ENCODE data around the gene TNRC6C. TPM values are rescaled to one million over a fixed set of nuclear protein-coding genes. Genes with fewer than 3 reads are reported as not detected.
"Not testable (repeated sequence)": the region's sequence is repeated elsewhere in the genome, so short reads cannot be mapped to it uniquely, and the experiment has no call there.

TNRC6C gene
- total RNA-seq, 2 experiments from 2014 or later, result 19.6 to 20.3 TPM

- Mint-ChIP-seq H3K27ac (peak overlapping the region; percentile 55), H3K4me3 (no peak overlapping the region), H3K27me3 (no peaks in the 10 kb centered on the region), H3K4me1 (peaks cover 15% of the 10 kb centered on the region), H3K36me3 (ENCODE audit: low read depth) (peaks cover 3% of the 10 kb centered on the region), H3K9me3 (ENCODE audit: low read depth) (no peaks in the 10 kb centered on the region)
- CTCF ChIA-PET, result interaction anchor here (0.6 to 3.7 kb wide), 6 partner anchors 17 to 132 kb away, joined by 3 to 18 read pairs (median 4); no protein-coding TSS in a partner anchor
- DNase-seq, result no peak
- POLR2A ChIA-PET, result no interaction called here
- intact Hi-C loops (cut with DNase I, micrococcal nuclease), result no loop called here
- ATAC-seq, result no peak
Measured at GRCh38 chr17:78064708-78065107, 106.2 kb downstream of the TNRC6C start.

- H3K27me3 Mint-ChIP-seq; H3K4me3 Mint-ChIP-seq; intact Hi-C loops (cut with DNase I, micrococcal nuclease); H3K9me3 Mint-ChIP-seq (ENCODE audit: low read depth); DNase-seq; ATAC-seq; POLR2A ChIA-PET: not testable (repeated sequence)
- CTCF ChIA-PET, result interaction anchor here (1.0 to 2.5 kb wide), 4 partner anchors 18 to 47 kb away, joined by 3 to 10 read pairs (median 5); no protein-coding TSS in a partner anchor
- Mint-ChIP-seq H3K27ac (peak overlapping the region; percentile 29), H3K4me1 (peaks cover 13% of the 10 kb centered on the region), H3K36me3 (ENCODE audit: low read depth) (peaks cover 13% of the 10 kb centered on the region)
Measured at GRCh38 chr17:78066976-78067375, 108.5 kb downstream of the TNRC6C start.

GRCh38 chr17:78069695-78070094 is 111.2 kb downstream of the TNRC6C start:
- intact Hi-C loops (cut with DNase I, micrococcal nuclease), result no loop called here
- Mint-ChIP-seq H3K27ac (no peak overlapping the region), H3K4me1 (peaks cover 2% of the 10 kb centered on the region), H3K4me3 (no peak overlapping the region), H3K9me3 (ENCODE audit: low read depth) (no peaks in the 10 kb centered on the region), H3K36me3 (ENCODE audit: low read depth) (peaks cover 21% of the 10 kb centered on the region), H3K27me3 (no peaks in the 10 kb centered on the region)
- POLR2A ChIA-PET, result no interaction called here
- CTCF ChIA-PET, result interaction anchor here (0.5 to 2.6 kb wide), 7 partner anchors 15 to 205 kb away, joined by 3 to 13 read pairs (median 3); no protein-coding TSS in a partner anchor
- no peak for DNase-seq
- ATAC-seq, result no peak

- POLR2A ChIA-PET, result no interaction called here
- H3K36me3 Mint-ChIP-seq (ENCODE audit: low read depth), result peaks cover 34% of the 10 kb centered on the region
- no peaks in the 10 kb centered on the region for H3K4me1 Mint-ChIP-seq
- no peaks in the 10 kb centered on the region for H3K9me3 Mint-ChIP-seq (ENCODE audit: low read depth)
- CTCF ChIA-PET, result interaction anchor here (0.6 to 1.7 kb wide), 4 partner anchors 12 to 53 kb away, joined by 3 to 4 read pairs (median 4); no protein-coding TSS in a partner anchor
- DNase-seq (no peak), ATAC-seq (no peak)
- H3K4me3 Mint-ChIP-seq, result no peak overlapping the region
- intact Hi-C loops (cut with DNase I, micrococcal nuclease), result no loop called here
- no peaks in the 10 kb centered on the region for H3K27me3 Mint-ChIP-seq
- no peak overlapping the region for H3K27ac Mint-ChIP-seq
Measured at GRCh38 chr17:78072961-78073360, 114.5 kb downstream of the TNRC6C start.

GRCh38 chr17:78075011-78075410 is 116.5 kb downstream of the TNRC6C start:
- Mint-ChIP-seq H3K4me3 (no peak overlapping the region), H3K4me1 (no peaks in the 10 kb centered on the region), H3K9me3 (ENCODE audit: low read depth) (no peaks in the 10 kb centered on the region), H3K27me3 (no peaks in the 10 kb centered on the region), H3K36me3 (ENCODE audit: low read depth) (peaks cover 35% of the 10 kb centered on the region), H3K27ac (no peak overlapping the region)
- intact Hi-C loops (cut with DNase I, micrococcal nuclease), result no loop called here
- CTCF ChIA-PET, result interaction anchor here (1.9 kb wide), 1 partner anchor 10 kb away, joined by 6 read pairs; no protein-coding TSS in a partner anchor
- ATAC-seq (no peak), DNase-seq (no peak)
- POLR2A ChIA-PET, result no interaction called here

- no peaks in the 10 kb centered on the region for H3K27me3 Mint-ChIP-seq
Measured at GRCh38 chr17:78075545-78075944, 117.0 kb downstream of the TNRC6C start.

GRCh38 chr17:78079253-78079652 is 120.8 kb downstream of the TNRC6C start:
- intact Hi-C loops (cut with DNase I, micrococcal nuclease), result no loop called here
- ATAC-seq (no peak), DNase-seq (no peak)
- H3K4me1 Mint-ChIP-seq, result no peaks in the 10 kb centered on the region
- H3K9me3 Mint-ChIP-seq (ENCODE audit: low read depth), result no peaks in the 10 kb centered on the region
- no peak overlapping the region for H3K27ac Mint-ChIP-seq
- peaks cover 21% of the 10 kb centered on the region for H3K36me3 Mint-ChIP-seq (ENCODE audit: low read depth)
- CTCF ChIA-PET, result interaction anchor here (1.1 kb wide), 1 partner anchor 14 kb away, joined by 3 read pairs; no protein-coding TSS in a partner anchor
- POLR2A ChIA-PET, result no interaction called here
- no peak overlapping the region for H3K4me3 Mint-ChIP-seq
- no peaks in the 10 kb centered on the region for H3K27me3 Mint-ChIP-seq

More at GRCh38 chr17:78075545-78075944, 117.0 kb downstream of the TNRC6C start:
- CTCF ChIA-PET, result interaction anchor here (1.9 kb wide), 1 partner anchor 10 kb away, joined by 6 read pairs; no protein-coding TSS in a partner anchor
- H3K27ac Mint-ChIP-seq, result no peak overlapping the region
- peaks cover 33% of the 10 kb centered on the region for H3K36me3 Mint-ChIP-seq (ENCODE audit: low read depth)
- no peaks in the 10 kb centered on the region for H3K9me3 Mint-ChIP-seq (ENCODE audit: low read depth)
- intact Hi-C loops (cut with DNase I, micrococcal nuclease), result no loop called here
- H3K4me3 Mint-ChIP-seq, result no peak overlapping the region
- DNase-seq, result no peak
- no peak for ATAC-seq
- POLR2A ChIA-PET, result no interaction called here
- no peaks in the 10 kb centered on the region for H3K4me1 Mint-ChIP-seq

GRCh38 chr17:78081551-78081950 is 123.0 kb downstream of the TNRC6C start:
- ATAC-seq (no peak), DNase-seq (no peak)
- no peaks in the 10 kb centered on the region for H3K9me3 Mint-ChIP-seq (ENCODE audit: low read depth)
- ChIA-PET CTCF (interaction anchor here (0.7 kb wide), 1 partner anchor 96 kb away, joined by 3 read pairs; no protein-coding TSS in a partner anchor), POLR2A (no interaction called here)
- no peaks in the 10 kb centered on the region for H3K4me1 Mint-ChIP-seq
- H3K27ac Mint-ChIP-seq, result no peak overlapping the region
- intact Hi-C loops (cut with DNase I, micrococcal nuclease), result no loop called here
- peaks cover 17% of the 10 kb centered on the region for H3K36me3 Mint-ChIP-seq (ENCODE audit: low read depth)
- H3K4me3 Mint-ChIP-seq, result no peak overlapping the region
- no peaks in the 10 kb centered on the region for H3K27me3 Mint-ChIP-seq

GRCh38 chr17:78082355-78082872 is 123.9 kb downstream of the TNRC6C start:
- DNase-seq; POLR2A ChIA-PET; H3K4me3 Mint-ChIP-seq; H3K27me3 Mint-ChIP-seq; intact Hi-C loops (cut with DNase I, micrococcal nuclease); H3K9me3 Mint-ChIP-seq (ENCODE audit: low read depth); H3K27ac Mint-ChIP-seq; H3K4me1 Mint-ChIP-seq; ATAC-seq: not testable (repeated sequence)
- peaks cover 23% of the 10 kb centered on the region for H3K36me3 Mint-ChIP-seq (ENCODE audit: low read depth)
- CTCF ChIA-PET, result interaction anchor here (0.6 to 1.6 kb wide), 4 partner anchors 23 to 272 kb away, joined by 3 to 4 read pairs (median 4); no protein-coding TSS in a partner anchor

GRCh38 chr17:78082988-78083387 is 124.5 kb downstream of the TNRC6C start:
- no peak overlapping the region for H3K4me3 Mint-ChIP-seq

GRCh38 chr17:78086740-78087139 is 128.2 kb downstream of the TNRC6C start:
- intact Hi-C loops (cut with DNase I, micrococcal nuclease), result no loop called here
- Mint-ChIP-seq H3K9me3 (ENCODE audit: low read depth) (no peaks in the 10 kb centered on the region), H3K27me3 (no peaks in the 10 kb centered on the region), H3K36me3 (ENCODE audit: low read depth) (peaks cover 25% of the 10 kb centered on the region), H3K4me1 (peaks cover 4% of the 10 kb centered on the region), H3K4me3 (no peak overlapping the region), H3K27ac (no peak overlapping the region)
- ChIA-PET POLR2A (no interaction called here), CTCF (interaction anchor here (0.7 to 2.5 kb wide), 3 partner anchors 14 to 164 kb away, joined by 3 to 14 read pairs (median 12); no protein-coding TSS in a partner anchor)
- DNase-seq, result no peak
- ATAC-seq, result no peak

More at GRCh38 chr17:78082988-78083387, 124.5 kb downstream of the TNRC6C start:
- ATAC-seq (no peak), DNase-seq (no peak)
- intact Hi-C loops (cut with DNase I, micrococcal nuclease), result no loop called here
- ChIA-PET POLR2A (interaction anchor here (0.6 kb wide), 1 partner anchor 56 kb away, joined by 3 read pairs; no protein-coding TSS in a partner anchor), CTCF (interaction anchor here (0.6 to 1.6 kb wide), 5 partner anchors 24 to 271 kb away, joined by 3 to 4 read pairs (median 4); no protein-coding TSS in a partner anchor)
- Mint-ChIP-seq H3K9me3 (ENCODE audit: low read depth) (no peaks in the 10 kb centered on the region), H3K27ac (no peak overlapping the region), H3K4me1 (no peaks in the 10 kb centered on the region), H3K36me3 (ENCODE audit: low read depth) (peaks cover 22% of the 10 kb centered on the region), H3K27me3 (no peaks in the 10 kb centered on the region)

GRCh38 chr17:78088529-78088928 is 130.0 kb downstream of the TNRC6C start:
- peaks cover 8% of the 10 kb centered on the region for H3K4me1 Mint-ChIP-seq
- intact Hi-C loops (cut with DNase I, micrococcal nuclease), result no loop called here
- peaks cover 37% of the 10 kb centered on the region for H3K36me3 Mint-ChIP-seq (ENCODE audit: low read depth)
- no peaks in the 10 kb centered on the region for H3K9me3 Mint-ChIP-seq (ENCODE audit: low read depth)
- H3K27me3 Mint-ChIP-seq, result no peaks in the 10 kb centered on the region
- POLR2A ChIA-PET, result no interaction called here
- no peak for DNase-seq
- H3K27ac Mint-ChIP-seq, result no peak overlapping the region
- CTCF ChIA-PET, result interaction anchor here (0.6 to 1.2 kb wide), 3 partner anchors 25 to 302 kb away, joined by 3 to 4 read pairs (median 3); no protein-coding TSS in a partner anchor
- no peak for ATAC-seq
- H3K4me3 Mint-ChIP-seq, result no peak overlapping the region

Data from activated CD4-positive, alpha-beta T cell treated with anti-CD3 and anti-CD28 coated beads for 36 hours (primary cell).